Lower lobe of right lung (tissue), 2 donors: ENCODE measurements around the gene SLC25A26. TPM values are rescaled to one million over a fixed set of nuclear protein-coding genes. Genes with fewer than 3 reads are reported as not detected.
"Not testable (repeated sequence)": the region's sequence is repeated elsewhere in the genome, so short reads cannot be mapped to it uniquely, and the experiment has no call there.

ENCODE experiments used
- ATAC-seq, 2 donors: fragments of 200-7000 bp; cut with Tn5 transposase; one replicate each; pipeline ENCODE4 v1.9.1; 2020 to 2022; ENCODE audit warnings: mild to moderate bottlenecking in 2 of 2, moderate library complexity in 2 of 2
- DNase-seq: peaks from one replicate; pipeline ENCODE4 v3.0.0-alpha.2; 2020
- H3K27ac ChIP-seq: fragments of 200-600 bp; one replicate; pipeline ENCODE4 v1.8.0; 2022
- H3K27me3 ChIP-seq: fragments of 200-600 bp; one replicate; pipeline ENCODE4 v1.8.0; 2022; ENCODE audit warnings: low read depth
- H3K36me3 ChIP-seq: fragments of 200-600 bp; one replicate; pipeline ENCODE4 v1.8.0; 2022; ENCODE audit warnings: mild to moderate bottlenecking
- H3K4me1 ChIP-seq: fragments of 200-600 bp; one replicate; pipeline ENCODE4 v1.8.0; 2022
- H3K4me3 ChIP-seq: fragments of 200-600 bp; one replicate; pipeline ENCODE4 v1.8.0; 2022; ENCODE audit warnings: mild to moderate bottlenecking
- H3K9me3 ChIP-seq: fragments of 200-600 bp; one replicate; pipeline ENCODE4 v1.8.0; 2022
- CTCF ChIP-seq: fragments of 200-600 bp; IDR thresholded peaks from one replicate; pipeline ENCODE4 v1.8.0; 2022; ENCODE audit warnings: antibody characterized with exemption, mild to moderate bottlenecking
- intact Hi-C: fragments of 100-400 bp; cut with DNase I; formaldehyde crosslinking; loops from one replicate; pipeline ENCODE4 v1.11.0; 2022
- total RNA-seq: library from RNA; stranded (reverse); fragmentation: NEBNext Ultra II Directional; extraction: Animal tissue kit (Norgen Biotek cat#: 25700); gene quantifications from one replicate; pipeline ENCODE4 v1.2.1, GENCODE V29; 2021
- donor health status: DM: no; HTN: yes; CAD: no; lungs with severe emphysema.

The SLC25A26 gene
- total RNA-seq, 1 donor from 2014 or later, result 18.8 TPM

GRCh38 chr3:66280304-66280703 lies 59.5 kb downstream of the SLC25A26 start:
- Histone ChIP-seq H3K9me3 (no peaks in the 10 kb centered on the region), H3K27me3 (no peaks in the 10 kb centered on the region), H3K27ac (no peak overlapping the region), H3K4me1 (no peaks in the 10 kb centered on the region), H3K36me3 (no peaks in the 10 kb centered on the region), H3K4me3 (no peak overlapping the region)
- ATAC-seq (no peak), DNase-seq (no peak)
- intact Hi-C loops, result no loop called here
- no peak for TF ChIP-seq CTCF

- DNase-seq, intact Hi-C loops: not testable (repeated sequence)
These were observed 71.1 kb downstream of the SLC25A26 start for GRCh38 chr3:66291922-66292321.

GRCh38 chr3:66297260-66297873 lies 76.6 kb downstream of the SLC25A26 start:
- DNase-seq (no peak), ATAC-seq (no peak)
- no peaks in the 10 kb centered on the region for H3K9me3 ChIP-seq
- TF ChIP-seq CTCF, result no peak
- H3K4me3 ChIP-seq, result no peak overlapping the region
- no peak overlapping the region for H3K27ac ChIP-seq
- H3K36me3 ChIP-seq, result no peaks in the 10 kb centered on the region
- peaks cover 11% of the 10 kb centered on the region for H3K4me1 ChIP-seq
- no peaks in the 10 kb centered on the region for H3K27me3 ChIP-seq
- intact Hi-C loops, result no loop called here

More at GRCh38 chr3:66291922-66292321, 71.1 kb downstream of the SLC25A26 start:
- ATAC-seq, H3K27me3 ChIP-seq, H3K9me3 ChIP-seq, H3K27ac ChIP-seq, H3K36me3 ChIP-seq, H3K4me1 ChIP-seq, H3K4me3 ChIP-seq: not testable (repeated sequence)

GRCh38 chr3:66297900-66298299 lies 77.1 kb downstream of the SLC25A26 start:
- no peak overlapping the region for H3K27ac ChIP-seq
- no peak for TF ChIP-seq CTCF
- intact Hi-C loops, result no loop called here

GRCh38 chr3:66298591-66298990 lies 77.8 kb downstream of the SLC25A26 start:
- no peaks in the 10 kb centered on the region for H3K36me3 ChIP-seq
- no peak overlapping the region for H3K4me3 ChIP-seq
- intact Hi-C loops, result no loop called here
- no peak for TF ChIP-seq CTCF
- DNase-seq (no peak), ATAC-seq (no peak)
- H3K4me1 ChIP-seq, result peaks cover 11% of the 10 kb centered on the region
- no peak overlapping the region for H3K27ac ChIP-seq
- no peaks in the 10 kb centered on the region for H3K9me3 ChIP-seq
- H3K27me3 ChIP-seq, result no peaks in the 10 kb centered on the region

More at GRCh38 chr3:66297900-66298299, 77.1 kb downstream of the SLC25A26 start:
- H3K36me3 ChIP-seq, result no peaks in the 10 kb centered on the region
- peaks cover 11% of the 10 kb centered on the region for H3K4me1 ChIP-seq
- no peak overlapping the region for H3K4me3 ChIP-seq
- ATAC-seq, result peak; percentile 55 to 75
- H3K9me3 ChIP-seq, result no peaks in the 10 kb centered on the region
- DNase-seq, result no peak
- no peaks in the 10 kb centered on the region for H3K27me3 ChIP-seq

- H3K9me3 ChIP-seq, intact Hi-C loops, H3K4me3 ChIP-seq, H3K27me3 ChIP-seq, ATAC-seq, H3K36me3 ChIP-seq, DNase-seq: not testable (repeated sequence)
- H3K4me1 ChIP-seq, result peaks cover 11% of the 10 kb centered on the region
- H3K27ac ChIP-seq, result peak overlapping the region; percentile 22
These were observed 78.3 kb downstream of the SLC25A26 start for GRCh38 chr3:66299085-66299484.
